SU-DHL-6 (cell line): ENCODE measurements around the gene C19orf81.

Experiments
- CTCF ChIP-seq: fragments of 200-600 bp; sonication (generic); IDR thresholded peaks from one replicate; pipeline ENCODE4 v1.5.1; 2017; ENCODE audit warnings: antibody characterized with exemption, mild to moderate bottlenecking, low read length, moderate library complexity; ENCODE audit not compliant: insufficient read depth, poor library complexity, severe bottlenecking
- EZH2phosphoT487 ChIP-seq: fragments of 200-600 bp; sonication (generic), shearing (Covaris generic); conservative IDR thresholded peaks from 2 replicates; pipeline ENCODE4 v1.6.1; 2018; ENCODE audit warnings: mild to moderate bottlenecking, antibody characterized with exemption, low read length, moderate library complexity, mixed read lengths

- TF ChIP-seq CTCF (no peak), EZH2phosphoT487 (no peak)
Observed at GRCh38 chr19:50660088-50660366, 10.8 kb downstream of the C19orf81 start.
